ENCODE data around the gene LRMDA. TPM values are rescaled to one million over a fixed set of nuclear protein-coding genes. Genes with fewer than 3 reads are reported as not detected.

LRMDA gene
- total and polyA plus RNA-seq, 2 donors (not counting 3 experiments of a cell fraction or from before 2014, with no cell fraction given): 9.7 to 18.0 TPM

- H3K9ac ChIP-seq (replicated peaks; ENCODE audit: extremely low read depth, insufficient read depth, low read length): no peak overlapping the region
- intact Hi-C loops (cut with micrococcal nuclease): no loop called here
- no peak for FAIRE-seq
- no peak for DNase-seq (ENCODE audit: low read depth, low spot score)
- H3K27me3 ChIP-seq (ENCODE audit: control insufficient read depth in 2 of 2, insufficient read depth in 2 of 2, low read length in 2 of 2): no peaks in the 10 kb centered on the region
- CTCF ChIA-PET: no interaction called here
- no peaks in the 10 kb centered on the region for H3K9me3 ChIP-seq (replicated peaks; ENCODE audit: control insufficient read depth, insufficient read depth, low read length)
- POLR2A ChIA-PET: no interaction called here
- H3K27ac ChIP-seq (ENCODE audit: insufficient read depth, low read depth, low read length): no peak overlapping the region
- dilution Hi-C loops (cut with MboI; ENCODE audit: extremely low pct_ligation_motif_present, low sequenced_read_pairs): no loop called here
- no peaks in the 10 kb centered on the region for H4K20me1 ChIP-seq (replicated peaks; ENCODE audit: control insufficient read depth, extremely low read depth, insufficient read depth, low read length)
- no peaks in the 10 kb centered on the region for H3K79me2 ChIP-seq (ENCODE audit: control insufficient read depth, insufficient read depth, low read length)
- H3K4me2 ChIP-seq (ENCODE audit: insufficient read depth, low read length): no peak overlapping the region
- H3K9me1 ChIP-seq (replicated peaks; ENCODE audit: control insufficient read depth, extremely low read depth, insufficient read depth, low read length): no peaks in the 10 kb centered on the region
- no TSS peak for BruUV-seq (replicated peaks)
- no peak overlapping the region for H2AFZ ChIP-seq (ENCODE audit: low read depth, low read length)
- no peak overlapping the region for H3K4me3 ChIP-seq (replicated peaks in 1 of 3; ENCODE audit: insufficient read depth in 1 of 3, low read depth in 1 of 3, low read length in 3 of 3)
- H3K4me1 ChIP-seq (ENCODE audit: control insufficient read depth, extremely low read depth, insufficient read depth, low read length): no peaks in the 10 kb centered on the region
- TF ChIP-seq CTCF (IDR thresholded peaks at IDR 0.05; ENCODE audit: extremely low read depth in 1 of 2, insufficient read depth in 1 of 2, low read depth in 1 of 2, low read length in 2 of 2) (no peak), MYC (IDR thresholded peaks at IDR 0.05; ENCODE audit: low read depth, low read length) (no peak), JUN (IDR thresholded peaks at IDR 0.05; ENCODE audit: borderline replicate concordance, insufficient read depth, insufficient read length, low read depth) (no peak), FOS (IDR thresholded peaks at IDR 0.05; ENCODE audit: borderline replicate concordance, insufficient read depth, low read length) (no peak)
- H3K36me3 ChIP-seq (ENCODE audit: control insufficient read depth in 2 of 2, extremely low read depth in 1 of 2, insufficient read depth in 2 of 2, low read length in 2 of 2): no peaks in the 10 kb centered on the region
These were observed 523.1 kb downstream of the LRMDA start for GRCh38 chr10:75954486-75954885.

- no TSS peak for BruUV-seq (replicated peaks)
These were observed 524.6 kb downstream of the LRMDA start for GRCh38 chr10:75955973-75956502.

More at GRCh38 chr10:75955973-75956502, 524.6 kb downstream of the LRMDA start:
- POLR2A ChIA-PET: no interaction called here
- dilution Hi-C loops (cut with MboI; ENCODE audit: extremely low pct_ligation_motif_present, low sequenced_read_pairs) (no loop called here), intact Hi-C loops (cut with micrococcal nuclease) (no loop called here)
- no peaks in the 10 kb centered on the region for H4K20me1 ChIP-seq (replicated peaks; ENCODE audit: control insufficient read depth, extremely low read depth, insufficient read depth, low read length)
- no peaks in the 10 kb centered on the region for H3K36me3 ChIP-seq (ENCODE audit: control insufficient read depth in 2 of 2, extremely low read depth in 1 of 2, insufficient read depth in 2 of 2, low read length in 2 of 2)
- CTCF ChIA-PET: interaction anchor here (0.6 kb wide), 1 partner anchor 567 kb away, joined by 3 read pairs; no protein-coding TSS in a partner anchor
- no peak for FAIRE-seq
- H3K27ac ChIP-seq (ENCODE audit: insufficient read depth, low read depth, low read length): no peak overlapping the region
- H3K4me2 ChIP-seq (ENCODE audit: insufficient read depth, low read length): no peak overlapping the region
- no peaks in the 10 kb centered on the region for H3K9me1 ChIP-seq (replicated peaks; ENCODE audit: control insufficient read depth, extremely low read depth, insufficient read depth, low read length)
- no peaks in the 10 kb centered on the region for H3K27me3 ChIP-seq (ENCODE audit: control insufficient read depth in 2 of 2, insufficient read depth in 2 of 2, low read length in 2 of 2)
- H3K4me1 ChIP-seq (ENCODE audit: control insufficient read depth, extremely low read depth, insufficient read depth, low read length): no peaks in the 10 kb centered on the region
- DNase-seq (ENCODE audit: low read depth, low spot score): no peak
- no peak overlapping the region for H2AFZ ChIP-seq (ENCODE audit: low read depth, low read length)
- H3K9me3 ChIP-seq (replicated peaks; ENCODE audit: control insufficient read depth, insufficient read depth, low read length): no peaks in the 10 kb centered on the region
- TF ChIP-seq EZH2 (IDR thresholded peaks at IDR 0.05; ENCODE audit: borderline replicate concordance, low read depth, low read length, severe bottlenecking): no peak
- TF ChIP-seq FOS (IDR thresholded peaks at IDR 0.05; ENCODE audit: borderline replicate concordance, insufficient read depth, low read length): no peak
- no peak for TF ChIP-seq CTCF (IDR thresholded peaks at IDR 0.05; ENCODE audit: extremely low read depth in 1 of 2, insufficient read depth in 1 of 2, low read depth in 1 of 2, low read length in 2 of 2)
- TF ChIP-seq POLR2AphosphoS5 (IDR thresholded peaks at IDR 0.05; ENCODE audit: insufficient read depth, low read depth, low read length): no peak
- TF ChIP-seq POLR2A (IDR thresholded peaks at IDR 0.05; ENCODE audit: low read depth, low read length): no peak
- TF ChIP-seq GATA2 (IDR thresholded peaks at IDR 0.05; ENCODE audit: insufficient read depth, insufficient read length, low read depth, low read length): no peak
- no peak overlapping the region for H3K4me3 ChIP-seq (replicated peaks in 1 of 3; ENCODE audit: insufficient read depth in 1 of 3, low read depth in 1 of 3, low read length in 3 of 3)
- H3K79me2 ChIP-seq (ENCODE audit: control insufficient read depth, insufficient read depth, low read length): no peaks in the 10 kb centered on the region
- no peak overlapping the region for H3K9ac ChIP-seq (replicated peaks; ENCODE audit: extremely low read depth, insufficient read depth, low read length)
